Activated naive CD8-positive, alpha-beta T cell treated with anti-CD3 and anti-CD28 coated beads for 36 hours (primary cell): ENCODE results near the gene PGLYRP1. TPM values are rescaled to one million over a fixed set of nuclear protein-coding genes. Genes with fewer than 3 reads are reported as not detected.
A peak's percentile ranks its signal among the peaks of the same experiment; 100 is the strongest.

Experiments
- DNase-seq: peaks from one replicate; pipeline ENCODE4 v3.0.0; 2021
- H3K27ac Mint-ChIP-seq: one replicate; pipeline ENCODE4 v1.8.0; 2022; ENCODE audit warnings: mild to moderate bottlenecking, moderate library complexity, mixed read lengths
- H3K27me3 Mint-ChIP-seq: one replicate; pipeline ENCODE4 v1.8.0; 2022; ENCODE audit warnings: mild to moderate bottlenecking, mixed read lengths
- H3K36me3 Mint-ChIP-seq: one replicate; pipeline ENCODE4 v1.8.0; 2021; ENCODE audit warnings: mild to moderate bottlenecking, mixed read lengths
- H3K4me1 Mint-ChIP-seq: one replicate; pipeline ENCODE4 v1.8.0; 2021; ENCODE audit warnings: mixed read lengths
- H3K4me3 Mint-ChIP-seq: one replicate; pipeline ENCODE4 v1.8.0; 2022; ENCODE audit warnings: mild to moderate bottlenecking, moderate library complexity, mixed read lengths
- H3K9me3 Mint-ChIP-seq: one replicate; pipeline ENCODE4 v1.8.0; 2022; ENCODE audit warnings: mixed read lengths
- total RNA-seq, 2 experiments: library from RNA; stranded (reverse); gene quantifications; one replicate each; pipeline ENCODE4 v1.2.3, GENCODE V29; 2021

PGLYRP1 gene
- total RNA-seq, 2 experiments from 2014 or later = not detected

DNA sequence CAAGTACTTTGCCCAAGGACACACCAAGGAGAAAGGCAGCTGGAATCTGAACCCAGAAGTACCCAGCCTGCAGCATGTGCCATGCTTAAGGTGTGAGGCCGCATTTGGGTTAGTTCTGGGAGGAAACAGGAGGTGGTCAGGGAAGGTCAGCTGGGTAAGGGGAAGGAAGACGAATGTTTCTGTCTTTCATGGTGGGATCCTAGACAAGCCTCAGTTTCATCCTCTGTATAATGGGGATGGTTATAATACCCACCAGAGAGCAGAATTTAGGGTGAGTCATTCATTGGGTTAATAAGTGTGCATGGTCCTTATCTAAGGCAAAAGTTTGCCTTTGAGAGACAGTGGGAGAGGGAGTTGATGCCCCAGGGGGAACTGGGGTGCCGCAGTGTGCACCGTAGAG is 24.0 kb downstream of the PGLYRP1 start:
- H3K4me1 Mint-ChIP-seq = peaks cover 35% of the 10 kb centered on the region
- no peaks in the 10 kb centered on the region for H3K9me3 Mint-ChIP-seq
- peaks cover 11% of the 10 kb centered on the region for H3K36me3 Mint-ChIP-seq
- H3K27me3 Mint-ChIP-seq = peaks cover 3% of the 10 kb centered on the region
- H3K27ac Mint-ChIP-seq = no peak overlapping the region
- DNase-seq = no peak
- H3K4me3 Mint-ChIP-seq = no peak overlapping the region

DNA sequence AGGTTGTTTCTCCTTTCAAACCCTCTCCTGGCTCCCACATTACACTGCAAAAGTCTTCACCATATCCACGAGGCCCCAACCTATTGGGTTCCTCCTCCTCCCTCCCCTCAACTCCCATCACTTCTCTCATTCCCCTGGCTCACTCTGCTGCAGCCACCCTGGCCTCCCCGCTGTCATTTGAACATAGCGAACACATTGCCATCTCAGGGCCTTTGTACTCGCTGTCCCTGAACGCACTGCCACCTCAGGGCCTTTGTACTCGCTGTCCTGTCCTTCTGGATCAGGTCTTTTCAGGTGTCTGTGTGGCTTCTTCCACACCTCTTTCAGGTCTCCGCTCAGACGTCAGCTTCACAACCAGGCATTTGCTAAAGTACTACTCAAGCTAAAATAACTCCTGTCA is 25.9 kb downstream of the PGLYRP1 start:
- Mint-ChIP-seq H3K4me1 (peaks cover 35% of the 10 kb centered on the region), H3K4me3 (no peak overlapping the region), H3K27me3 (peaks cover 3% of the 10 kb centered on the region), H3K27ac (no peak overlapping the region), H3K36me3 (peaks cover 9% of the 10 kb centered on the region), H3K9me3 (no peaks in the 10 kb centered on the region)
- DNase-seq = no peak

GRCh38 chr19:45995715-45996385 is 27.0 kb downstream of the PGLYRP1 start:
- Mint-ChIP-seq H3K4me3 (no peak overlapping the region), H3K27me3 (peaks cover 3% of the 10 kb centered on the region), H3K9me3 (no peaks in the 10 kb centered on the region), H3K4me1 (peaks cover 33% of the 10 kb centered on the region), H3K36me3 (peaks cover 9% of the 10 kb centered on the region), H3K27ac (peak overlapping the region; percentile 14)
- no peak for DNase-seq

GRCh38 chr19:45994998-45995714 is 27.7 kb downstream of the PGLYRP1 start, which contains the start of gene CCDC61:
CCDC61 (plus strand) TSS chr19:45995467; CDS start chr19:46003019, 7,552 bp downstream.
- peaks cover 9% of the 10 kb centered on the region for H3K27me3 Mint-ChIP-seq
- H3K27ac Mint-ChIP-seq = peak within 1 kb of the TSS; percentile 14
- DNase-seq = peak; percentile 93
- H3K36me3 Mint-ChIP-seq = peaks cover 9% of the 10 kb centered on the region
- peaks cover 26% of the 10 kb centered on the region for H3K4me1 Mint-ChIP-seq
- H3K4me3 Mint-ChIP-seq = no peak within 1 kb of the TSS
- H3K9me3 Mint-ChIP-seq = no peaks in the 10 kb centered on the region

- no peak overlapping the region for H3K27ac Mint-ChIP-seq
- no peak overlapping the region for H3K4me3 Mint-ChIP-seq
- H3K27me3 Mint-ChIP-seq = peaks cover 9% of the 10 kb centered on the region
- DNase-seq = no peak
- peaks cover 21% of the 10 kb centered on the region for H3K4me1 Mint-ChIP-seq
- H3K36me3 Mint-ChIP-seq = peaks cover 9% of the 10 kb centered on the region
- H3K9me3 Mint-ChIP-seq = no peaks in the 10 kb centered on the region
These were observed 28.3 kb downstream of the PGLYRP1 start for GRCh38 chr19:45994456-45994997.

GRCh38 chr19:45990113-45990728 is 32.6 kb downstream of the PGLYRP1 start:
- no peak overlapping the region for H3K4me3 Mint-ChIP-seq
- H3K27me3 Mint-ChIP-seq = peaks cover 15% of the 10 kb centered on the region
- no peaks in the 10 kb centered on the region for H3K36me3 Mint-ChIP-seq
- no peaks in the 10 kb centered on the region for H3K4me1 Mint-ChIP-seq
- no peak overlapping the region for H3K27ac Mint-ChIP-seq
- H3K9me3 Mint-ChIP-seq = no peaks in the 10 kb centered on the region
- no peak for DNase-seq

GRCh38 chr19:45985321-45985720 is 37.5 kb downstream of the PGLYRP1 start:
- Mint-ChIP-seq H3K36me3 (no peaks in the 10 kb centered on the region), H3K9me3 (no peaks in the 10 kb centered on the region), H3K4me1 (no peaks in the 10 kb centered on the region), H3K27ac (no peak overlapping the region), H3K27me3 (peaks cover 37% of the 10 kb centered on the region), H3K4me3 (no peak overlapping the region)
- no peak for DNase-seq

- peaks cover 43% of the 10 kb centered on the region for H3K27me3 Mint-ChIP-seq
- no peak for DNase-seq
- H3K27ac Mint-ChIP-seq = no peak overlapping the region
- no peak overlapping the region for H3K4me3 Mint-ChIP-seq
- H3K36me3 Mint-ChIP-seq = no peaks in the 10 kb centered on the region
- no peaks in the 10 kb centered on the region for H3K9me3 Mint-ChIP-seq
- no peaks in the 10 kb centered on the region for H3K4me1 Mint-ChIP-seq
These were observed 41.5 kb downstream of the PGLYRP1 start for GRCh38 chr19:45981350-45981749.

DNA sequence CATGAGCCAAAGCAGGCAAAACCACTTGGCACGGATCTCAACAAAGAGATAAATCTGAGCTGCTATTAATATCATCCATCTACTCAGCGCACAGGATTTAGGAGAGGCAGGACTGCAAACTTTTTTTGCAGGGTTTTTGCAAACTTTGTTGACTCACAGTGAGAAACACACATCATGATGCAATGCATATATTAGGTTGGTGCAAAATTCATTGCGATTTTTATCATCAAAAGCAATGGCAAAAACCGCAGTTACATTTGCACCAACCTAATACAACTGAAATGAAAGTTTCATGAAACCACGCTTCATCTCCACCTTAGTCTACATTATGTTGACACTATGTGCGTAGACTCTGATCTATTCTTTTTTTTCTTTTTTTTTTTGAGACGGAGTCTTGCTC is 44.7 kb downstream of the PGLYRP1 start:
- Mint-ChIP-seq H3K9me3 (no peaks in the 10 kb centered on the region), H3K4me3 (no peak overlapping the region), H3K36me3 (no peaks in the 10 kb centered on the region), H3K27ac (no peak overlapping the region), H3K27me3 (peaks cover 58% of the 10 kb centered on the region), H3K4me1 (no peaks in the 10 kb centered on the region)
- DNase-seq = no peak

DNA sequence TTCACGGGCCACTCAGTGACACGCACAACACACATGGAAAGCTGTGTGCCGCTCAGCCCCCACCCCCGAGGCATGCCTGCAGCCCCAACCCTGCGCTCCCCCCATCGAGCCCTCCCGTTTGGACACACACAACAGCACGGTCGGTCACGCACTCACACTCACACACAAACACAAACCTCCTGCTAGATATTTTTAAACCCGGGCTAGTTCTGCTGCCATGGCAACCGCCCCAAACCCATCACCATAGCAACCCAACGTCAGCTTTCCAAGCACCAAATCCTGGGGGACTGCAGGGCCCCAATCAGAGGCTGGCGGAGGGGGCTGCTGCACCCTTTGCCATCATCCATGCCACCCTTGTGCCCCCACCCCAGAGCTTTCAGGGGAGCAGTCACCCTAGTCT is 46.7 kb downstream of the PGLYRP1 start:
- H3K4me3 Mint-ChIP-seq = no peak overlapping the region
- no peaks in the 10 kb centered on the region for H3K9me3 Mint-ChIP-seq
- no peak overlapping the region for H3K27ac Mint-ChIP-seq
- H3K36me3 Mint-ChIP-seq = no peaks in the 10 kb centered on the region
- peaks cover 11% of the 10 kb centered on the region for H3K4me1 Mint-ChIP-seq
- DNase-seq = no peak
- peaks cover 62% of the 10 kb centered on the region for H3K27me3 Mint-ChIP-seq

DNA sequence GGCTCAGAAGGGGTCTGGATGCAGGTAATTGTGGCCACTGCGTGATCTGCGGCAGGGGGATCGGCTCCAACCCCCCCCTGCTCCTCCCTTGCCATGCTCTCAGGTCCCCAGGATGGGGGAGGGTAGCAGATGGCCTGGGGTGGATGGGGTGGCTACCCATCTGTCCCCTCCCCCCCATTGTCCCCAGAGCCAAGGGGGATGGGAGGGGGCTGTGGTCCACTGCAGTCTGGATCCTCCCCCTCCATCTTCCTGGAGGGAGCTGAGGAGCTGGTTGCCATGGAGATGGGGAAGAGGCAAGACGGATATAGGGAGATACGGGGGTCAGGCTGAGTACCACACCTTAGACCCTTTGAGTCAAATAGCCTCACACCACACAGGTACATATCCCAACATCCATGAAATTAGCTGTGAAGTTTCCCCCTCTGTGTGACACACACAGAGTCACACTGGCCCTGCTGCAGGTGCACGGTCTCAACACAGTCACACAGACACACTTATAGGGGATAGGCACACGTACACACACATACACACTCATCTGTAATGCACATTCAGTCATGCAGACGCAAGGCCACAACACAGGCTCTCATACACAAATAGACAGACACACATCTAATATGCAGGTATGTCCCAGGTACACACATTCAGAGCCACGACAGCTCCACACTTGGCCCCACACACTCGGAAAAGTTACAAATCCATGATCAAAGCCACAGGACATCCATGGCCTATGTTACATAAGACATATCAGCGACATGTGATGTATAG is 47.4 kb downstream of the PGLYRP1 start:
- Mint-ChIP-seq H3K9me3 (no peaks in the 10 kb centered on the region), H3K4me3 (no peak overlapping the region), H3K27me3 (peaks cover 63% of the 10 kb centered on the region), H3K4me1 (peaks cover 11% of the 10 kb centered on the region), H3K36me3 (no peaks in the 10 kb centered on the region), H3K27ac (no peak overlapping the region)
- DNase-seq = no peak

DNA sequence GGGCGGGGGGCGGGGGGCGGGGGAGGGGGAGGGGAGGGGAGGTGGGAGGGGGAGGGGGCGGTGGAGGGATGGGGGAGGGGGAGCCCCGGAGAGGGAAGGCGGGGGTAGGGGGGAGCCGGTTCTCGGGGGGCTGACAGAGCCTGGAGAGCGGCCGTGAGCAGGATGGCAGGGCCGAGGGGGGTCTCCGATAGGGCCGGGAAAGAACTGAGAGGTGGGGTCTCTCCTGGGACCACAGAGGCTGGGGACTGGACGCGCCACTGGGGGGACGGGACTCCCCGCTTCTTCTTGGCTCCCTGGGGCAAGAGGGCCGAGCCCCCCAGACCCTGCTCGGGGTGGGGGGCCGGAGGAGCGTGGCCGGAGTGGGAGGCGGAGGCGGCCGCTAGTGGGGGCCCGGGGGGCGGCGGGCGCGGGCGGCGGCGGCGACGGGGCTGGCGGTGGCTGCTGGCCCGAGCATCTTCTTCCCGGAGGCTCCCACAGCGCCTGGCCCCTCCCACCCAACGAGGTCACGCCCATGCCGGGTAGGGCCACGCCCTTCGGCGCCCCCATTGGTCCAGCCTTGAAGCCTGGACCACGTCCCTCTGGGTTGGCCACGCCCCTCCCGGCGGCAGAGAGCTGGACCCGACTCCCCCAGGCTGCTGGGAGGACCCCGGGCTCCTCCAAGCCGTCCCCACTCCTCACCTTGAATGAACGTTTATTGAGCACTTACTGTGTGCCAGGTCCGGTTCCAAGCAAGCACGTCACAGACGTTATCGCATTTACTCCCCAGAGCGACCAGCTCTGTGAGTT is 49.1 kb downstream of the PGLYRP1 start, which contains the start of gene NOVA2:
NOVA2 (minus strand) TSS at position 313 of the 786 bp plus-strand sequence. CDS start 514 bp downstream, outside the sequence.
- no peak within 1 kb of the TSS for H3K27ac Mint-ChIP-seq
- peak; percentile 61 for DNase-seq
- H3K4me3 Mint-ChIP-seq = no peak within 1 kb of the TSS
- H3K4me1 Mint-ChIP-seq = peaks cover 11% of the 10 kb centered on the region
- no peaks in the 10 kb centered on the region for H3K9me3 Mint-ChIP-seq
- no peaks in the 10 kb centered on the region for H3K36me3 Mint-ChIP-seq
- peaks cover 76% of the 10 kb centered on the region for H3K27me3 Mint-ChIP-seq

GRCh38 chr19:45972947-45973540 is 49.8 kb downstream of the PGLYRP1 start:
- Mint-ChIP-seq H3K36me3 (no peaks in the 10 kb centered on the region), H3K27me3 (peaks cover 82% of the 10 kb centered on the region), H3K9me3 (no peaks in the 10 kb centered on the region), H3K4me3 (no peak overlapping the region), H3K4me1 (peaks cover 11% of the 10 kb centered on the region), H3K27ac (no peak overlapping the region)
- DNase-seq = no peak
